Posterior vena cava (tissue), 2 donors: ENCODE results near the gene CACNA2D2. TPM values are rescaled to one million over a fixed set of nuclear protein-coding genes. Genes with fewer than 3 reads are reported as not detected.

ENCODE experiments used
- DNase-seq: peaks from one replicate; pipeline ENCODE4 v3.0.0-alpha.2; 2020; ENCODE audit warnings: low spot score
- intact Hi-C, 2 donors: fragments of 100-400 bp; cut with DNase I; formaldehyde crosslinking; loops; one replicate each; pipeline versions ENCODE4 v1.14.1 to v1.14.2; 2022 to 2023
- total RNA-seq, 2 donors: library from RNA; stranded (reverse); fragmentation: NEBNext Ultra II Directional; extraction: Animal tissue kit (Norgen Biotek cat#: 25700); gene quantifications; one replicate each; pipeline ENCODE4 v1.2.1, GENCODE V29; 2021
- donor health status: DM: yes; HTN: yes; CAD: no.
- donor health status: DM: yes; HTN: yes; CAD: no.

The CACNA2D2 gene
- total RNA-seq, 2 donors from 2014 or later: 2.0 to 2.6 TPM

- no peak for DNase-seq
- intact Hi-C loops: no loop called here
Observed at GRCh38 chr3:50341996-50342650, 161.3 kb downstream of the CACNA2D2 start.

GRCh38 chr3:50341537-50341936 lies 161.9 kb downstream of the CACNA2D2 start:
- no peak for DNase-seq

GRCh38 chr3:50340448-50341329 lies 162.7 kb downstream of the CACNA2D2 start, which contains the start of gene RASSF1:
TSS of gene RASSF1 (minus strand) at chr3:50340836. CDS start at chr3:50340805, 31 bp downstream.
- peak; percentile 95 for DNase-seq
- intact Hi-C loops: no loop called here

More at GRCh38 chr3:50341537-50341936, 161.9 kb downstream of the CACNA2D2 start:
- intact Hi-C loops: no loop called here

GRCh38 chr3:50340147-50340447 lies 163.3 kb downstream of the CACNA2D2 start:
- intact Hi-C loops: no loop called here
- no peak for DNase-seq

GRCh38 chr3:50339485-50340146 lies 163.8 kb downstream of the CACNA2D2 start:
- DNase-seq: no peak
- intact Hi-C loops: loop anchor here in 1 of 2 donors (10.0 kb wide), 1 partner anchor 1715 kb away; the partner anchor contains the start of gene DUSP7

- intact Hi-C loops: loop anchor here in 1 of 2 donors (10.0 kb wide), 1 partner anchor 1716 kb away; the partner anchor contains the start of gene DUSP7
- DNase-seq: no peak
Observed at GRCh38 chr3:50338965-50339364, 164.5 kb downstream of the CACNA2D2 start.

GRCh38 chr3:50337175-50337861 lies 166.1 kb downstream of the CACNA2D2 start:
- DNase-seq: peak; percentile 100
- intact Hi-C loops: loop anchor here in 1 of 2 donors (10.0 kb wide), 1 partner anchor 1717 kb away; the partner anchor contains the start of gene DUSP7

GRCh38 chr3:50336452-50337174 lies 166.8 kb downstream of the CACNA2D2 start:
- intact Hi-C loops: loop anchor here in 1 of 2 donors (10.0 kb wide), 1 partner anchor 1718 kb away; the partner anchor contains the start of gene DUSP7

GRCh38 chr3:50334339-50335075 lies 168.9 kb downstream of the CACNA2D2 start:
- no peak for DNase-seq
- intact Hi-C loops: loop anchor here in 1 of 2 donors (10.0 kb wide), 1 partner anchor 1720 kb away; the partner anchor contains the start of gene DUSP7

More at GRCh38 chr3:50336452-50337174, 166.8 kb downstream of the CACNA2D2 start:
- DNase-seq: peak; percentile 82

GRCh38 chr3:50333744-50334328 lies 169.6 kb downstream of the CACNA2D2 start:
- intact Hi-C loops: loop anchor here in 1 of 2 donors (10.0 kb wide), 1 partner anchor 1721 kb away; the partner anchor contains the start of gene DUSP7
- DNase-seq: peak; percentile 88

- no peak for DNase-seq
- intact Hi-C loops: loop anchor here in 1 of 2 donors (10.0 kb wide), 1 partner anchor 1723 kb away; the partner anchor contains the start of gene DUSP7
Observed at GRCh38 chr3:50331364-50331907, 172.0 kb downstream of the CACNA2D2 start.

- no peak for DNase-seq
- intact Hi-C loops: loop anchor here in 1 of 2 donors (10.0 kb wide), 1 partner anchor 1724 kb away; the partner anchor contains the start of gene DUSP7
Observed at GRCh38 chr3:50330330-50330729, 173.1 kb downstream of the CACNA2D2 start.

- DNase-seq: peak; percentile 99
- intact Hi-C loops: no loop called here
Observed at GRCh38 chr3:50327943-50328691, 175.3 kb downstream of the CACNA2D2 start, which contains the start of gene TUSC2. TSS of gene TUSC2 (minus strand) at chr3:50328223. CDS start at chr3:50328099, 124 bp downstream.

- DNase-seq: no peak
- intact Hi-C loops: no loop called here
Observed at GRCh38 chr3:50327129-50327528, 176.3 kb downstream of the CACNA2D2 start.

GRCh38 chr3:50326182-50326541 lies 177.3 kb downstream of the CACNA2D2 start:
- DNase-seq: no peak
- intact Hi-C loops: no loop called here
